HG03097 (cell line): ENCODE measurements around the gene CLMN.

ENCODE experiments used
- ATAC-seq: cut with Tn5 transposase; IDR thresholded peaks from one replicate; pipeline ENCODE4 v1.9.1; 2021; ENCODE audit not compliant: unreplicated experiment, low FRiP score

The CLMN gene

GRCh38 chr14:95227279-95227860 is 92.3 kb downstream of the CLMN start:
- ATAC-seq, result no peak

- no peak for ATAC-seq
These were observed 92.9 kb downstream of the CLMN start for GRCh38 chr14:95226801-95227200.

GRCh38 chr14:95225251-95225887 is 94.3 kb downstream of the CLMN start:
- no peak for ATAC-seq

GRCh38 chr14:95222870-95223398 is 96.8 kb downstream of the CLMN start:
- ATAC-seq, result no peak

- no peak for ATAC-seq
These were observed 97.5 kb downstream of the CLMN start for GRCh38 chr14:95222151-95222631.

GRCh38 chr14:95221531-95221930 is 98.2 kb downstream of the CLMN start:
- ATAC-seq, result no peak

GRCh38 chr14:95220663-95221231 is 99.0 kb downstream of the CLMN start:
- no peak for ATAC-seq

- no peak for ATAC-seq
These were observed 101.1 kb downstream of the CLMN start for GRCh38 chr14:95218472-95219193.

GRCh38 chr14:95218006-95218405 is 101.7 kb downstream of the CLMN start:
- ATAC-seq, result no peak

GRCh38 chr14:95217391-95217900 is 102.3 kb downstream of the CLMN start:
- no peak for ATAC-seq

GRCh38 chr14:95216008-95216407 is 103.7 kb downstream of the CLMN start:
- no peak for ATAC-seq

GRCh38 chr14:95215094-95215725 is 104.5 kb downstream of the CLMN start:
- no peak for ATAC-seq

- no peak for ATAC-seq
These were observed 105.9 kb downstream of the CLMN start for GRCh38 chr14:95213774-95214173.

- ATAC-seq, result peak; percentile 55
These were observed 107.8 kb downstream of the CLMN start for GRCh38 chr14:95211721-95212504.

- ATAC-seq, result no peak
These were observed 109.0 kb downstream of the CLMN start for GRCh38 chr14:95210699-95211098.

GRCh38 chr14:95208598-95208997 is 111.1 kb downstream of the CLMN start:
- no peak for ATAC-seq

- no peak for ATAC-seq
These were observed 112.1 kb downstream of the CLMN start for GRCh38 chr14:95207475-95208233.

GRCh38 chr14:95206534-95206933 is 113.2 kb downstream of the CLMN start:
- ATAC-seq, result no peak

- ATAC-seq, result no peak
These were observed 115.0 kb downstream of the CLMN start for GRCh38 chr14:95204705-95205104.
